ENCODE results near the gene CNNM4.
"Not testable (repeated sequence)": the region's sequence is repeated elsewhere in the genome, so short reads cannot be mapped to it uniquely, and the experiment has no call there.

The CNNM4 gene

DNA sequence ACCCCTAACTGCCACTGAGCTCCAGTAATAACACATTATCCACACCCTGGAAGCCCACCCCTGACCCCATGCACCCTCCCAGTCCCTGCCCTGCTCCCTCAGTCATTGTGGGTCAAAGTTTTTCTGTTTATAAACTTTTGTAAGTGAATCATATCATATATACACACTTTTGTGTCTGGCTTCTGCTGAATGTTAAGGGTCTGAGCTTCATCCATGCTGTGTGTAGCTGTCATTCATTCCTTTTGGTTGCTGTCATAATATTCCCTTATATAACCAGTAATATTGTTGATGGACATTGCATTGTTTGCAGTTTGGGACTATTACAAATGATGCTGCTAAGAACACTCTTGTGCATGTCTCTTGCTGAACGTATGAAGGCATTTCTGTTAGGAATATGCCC is 14.5 kb downstream of the CNNM4 start:
- TF ChIP-seq, protein P1, sequence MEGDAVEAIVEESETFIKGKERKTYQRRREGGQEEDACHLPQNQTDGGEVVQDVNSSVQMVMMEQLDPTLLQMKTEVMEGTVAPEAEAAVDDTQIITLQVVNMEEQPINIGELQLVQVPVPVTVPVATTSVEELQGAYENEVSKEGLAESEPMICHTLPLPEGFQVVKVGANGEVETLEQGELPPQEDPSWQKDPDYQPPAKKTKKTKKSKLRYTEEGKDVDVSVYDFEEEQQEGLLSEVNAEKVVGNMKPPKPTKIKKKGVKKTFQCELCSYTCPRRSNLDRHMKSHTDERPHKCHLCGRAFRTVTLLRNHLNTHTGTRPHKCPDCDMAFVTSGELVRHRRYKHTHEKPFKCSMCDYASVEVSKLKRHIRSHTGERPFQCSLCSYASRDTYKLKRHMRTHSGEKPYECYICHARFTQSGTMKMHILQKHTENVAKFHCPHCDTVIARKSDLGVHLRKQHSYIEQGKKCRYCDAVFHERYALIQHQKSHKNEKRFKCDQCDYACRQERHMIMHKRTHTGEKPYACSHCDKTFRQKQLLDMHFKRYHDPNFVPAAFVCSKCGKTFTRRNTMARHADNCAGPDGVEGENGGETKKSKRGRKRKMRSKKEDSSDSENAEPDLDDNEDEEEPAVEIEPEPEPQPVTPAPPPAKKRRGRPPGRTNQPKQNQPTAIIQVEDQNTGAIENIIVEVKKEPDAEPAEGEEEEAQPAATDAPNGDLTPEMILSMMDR (IDR thresholded peaks at IDR 0.05; ENCODE audit: extremely low read depth, missing control alignments): no peak
- no peak for DNase-seq (ENCODE audit: low spot score)

DNA sequence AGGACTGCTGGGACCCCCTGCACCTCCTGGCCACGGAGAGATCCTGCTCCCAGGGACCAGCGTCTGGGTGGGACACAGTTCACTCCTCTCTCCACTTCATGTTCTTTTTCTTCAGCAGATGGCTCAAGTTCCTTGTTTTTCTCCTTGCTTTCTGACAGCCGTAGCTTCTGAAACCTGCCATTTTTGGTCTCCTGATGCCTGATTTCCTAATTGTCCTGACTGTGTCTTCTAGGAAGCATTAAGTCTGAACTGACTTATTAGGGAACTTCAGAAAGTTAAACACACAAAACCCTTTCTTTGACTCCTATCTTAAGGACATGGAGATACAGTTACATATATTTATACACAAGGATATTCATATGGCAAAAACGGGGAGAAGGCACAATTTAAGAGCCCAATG is 22.7 kb downstream of the CNNM4 start:
- DNase-seq (ENCODE audit: low spot score): no peak
- TF ChIP-seq, protein P1 (IDR thresholded peaks at IDR 0.05; ENCODE audit: extremely low read depth, missing control alignments): no peak

DNA sequence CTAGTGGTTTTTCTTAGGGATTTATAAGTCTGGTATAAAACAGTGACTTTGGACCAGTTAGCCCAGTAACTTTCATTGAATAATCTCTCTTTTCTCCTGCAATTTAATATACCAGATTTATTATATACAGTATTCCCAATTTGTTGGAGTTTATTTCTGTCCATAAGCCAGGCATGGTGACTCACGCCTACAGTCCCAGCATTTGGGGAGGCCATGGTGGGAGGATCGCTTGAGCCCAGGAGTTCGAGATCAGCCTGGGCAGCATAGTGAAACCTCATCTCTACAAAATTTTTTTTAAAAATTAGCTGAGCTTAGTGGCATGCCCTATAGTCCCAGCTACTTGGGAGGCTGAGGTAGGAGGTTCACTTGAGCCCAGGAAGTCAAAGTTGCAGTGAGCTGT is 26.7 kb downstream of the CNNM4 start:
- no peak for DNase-seq (ENCODE audit: low spot score)
- TF ChIP-seq, protein P1 (IDR thresholded peaks at IDR 0.05; ENCODE audit: extremely low read depth, missing control alignments): no peak

DNA sequence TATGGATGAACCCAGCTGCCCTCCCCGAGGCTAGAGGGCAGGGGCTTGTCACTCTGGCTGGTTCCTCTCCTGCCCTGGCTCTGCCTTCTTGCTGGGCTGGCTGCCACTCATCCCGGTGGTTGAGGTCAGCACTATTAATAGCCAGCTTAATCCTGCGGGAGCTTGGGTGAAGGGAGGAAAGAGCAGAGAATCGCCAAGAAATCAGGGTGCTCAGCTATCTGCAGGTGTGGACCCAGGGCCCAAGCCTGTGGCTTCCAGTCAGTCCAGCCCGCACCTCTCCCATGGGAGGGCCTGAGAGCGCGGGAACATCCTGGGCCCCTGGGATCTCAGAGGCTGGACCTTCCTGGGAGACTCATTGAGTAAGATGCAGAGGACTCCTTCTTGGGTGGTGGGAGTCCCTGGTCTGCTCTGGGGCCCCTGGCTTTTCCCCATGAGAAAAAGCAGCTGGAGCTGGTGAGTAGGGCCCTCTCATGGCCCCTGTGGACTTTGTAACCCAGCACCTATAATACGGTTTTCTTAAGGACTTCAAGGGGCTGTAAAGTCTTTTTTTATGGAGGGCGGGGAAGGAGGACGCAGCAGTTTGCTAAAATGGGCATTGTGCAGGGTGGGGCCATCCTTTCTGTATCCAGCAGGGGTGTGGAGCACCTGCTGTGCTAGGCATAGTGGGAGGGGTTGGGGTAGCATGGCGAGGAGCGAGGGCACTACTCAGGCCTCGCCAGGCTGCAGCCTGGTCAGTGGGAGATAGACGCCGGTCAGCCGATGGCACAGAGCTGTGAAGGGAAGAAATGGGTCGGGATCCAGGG is 27.9 kb downstream of the CNNM4 start:
- DNase-seq (ENCODE audit: low spot score): no peak
- TF ChIP-seq, protein P1 (IDR thresholded peaks at IDR 0.05; ENCODE audit: extremely low read depth, missing control alignments): no peak

DNA sequence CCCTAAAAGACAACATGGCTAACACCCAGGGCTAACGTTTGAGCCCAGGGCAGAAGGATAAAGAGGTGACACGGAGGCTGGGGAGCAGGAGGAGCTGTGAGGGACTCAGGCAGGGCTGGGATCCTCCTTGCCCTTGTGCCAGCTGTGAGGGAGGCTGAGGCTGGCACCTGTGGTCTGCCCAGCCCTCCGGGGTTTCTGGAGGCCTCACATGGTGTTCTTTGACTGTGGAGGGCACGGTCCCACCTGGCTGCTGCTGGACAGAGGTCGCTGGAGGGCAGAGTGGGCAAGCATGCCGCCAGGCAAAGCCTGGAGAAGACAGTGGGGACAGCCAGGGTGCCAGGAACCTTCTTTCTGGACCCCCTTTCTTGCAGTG is 28.5 kb downstream of the CNNM4 start:
- DNase-seq (ENCODE audit: low spot score): no peak
- TF ChIP-seq, protein P1 (IDR thresholded peaks at IDR 0.05; ENCODE audit: extremely low read depth, missing control alignments): no peak

DNA sequence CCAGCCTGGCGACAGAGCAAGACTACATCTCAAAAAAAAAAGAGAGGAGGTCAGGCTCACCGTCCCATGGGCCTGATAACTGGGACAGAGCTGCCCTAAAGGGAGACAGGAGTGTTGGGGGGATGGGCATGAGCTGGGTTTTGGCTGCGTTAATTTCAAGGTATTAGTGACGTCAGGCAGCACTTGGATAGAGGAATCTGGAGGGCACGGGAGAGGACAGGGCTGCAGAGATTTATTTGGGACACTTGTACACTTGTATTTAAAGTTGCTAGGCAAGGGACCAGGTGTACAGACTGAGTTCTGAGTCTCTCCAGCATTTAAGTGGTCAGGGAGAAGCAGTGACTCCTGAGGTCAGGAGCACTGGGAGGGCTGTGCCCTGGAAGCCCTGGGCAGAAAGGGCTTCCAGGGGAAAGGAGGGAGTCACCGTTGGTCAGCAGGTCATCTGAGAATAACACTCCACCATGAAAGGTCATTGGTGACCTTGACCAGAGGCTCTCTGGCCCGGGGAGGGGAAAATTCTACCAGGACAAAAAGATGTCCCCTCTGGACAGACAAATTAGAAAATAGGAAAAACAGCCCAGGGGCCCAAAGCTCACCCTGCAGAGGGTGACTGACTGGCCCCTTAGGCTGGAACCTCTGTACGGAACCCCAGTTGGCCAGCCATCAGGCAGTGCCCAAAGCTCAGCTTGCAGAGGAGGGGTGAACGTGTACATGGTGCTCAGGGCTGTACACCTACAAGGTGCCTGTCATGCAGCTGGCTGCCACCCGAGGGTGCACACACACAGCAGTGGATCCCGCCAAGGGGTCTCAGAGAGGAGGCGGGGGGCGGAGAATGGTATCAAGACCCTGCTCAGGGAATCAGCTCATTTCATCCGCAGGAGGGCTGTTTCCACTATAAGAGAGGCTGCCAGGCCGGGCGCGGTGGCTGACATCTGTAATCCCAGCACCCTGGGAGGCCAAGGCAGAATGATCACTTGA is 32.4 kb downstream of the CNNM4 start:
- TF ChIP-seq, protein P1 (IDR thresholded peaks at IDR 0.05; ENCODE audit: extremely low read depth, missing control alignments): no peak
- no peak for DNase-seq (ENCODE audit: low spot score)

DNA sequence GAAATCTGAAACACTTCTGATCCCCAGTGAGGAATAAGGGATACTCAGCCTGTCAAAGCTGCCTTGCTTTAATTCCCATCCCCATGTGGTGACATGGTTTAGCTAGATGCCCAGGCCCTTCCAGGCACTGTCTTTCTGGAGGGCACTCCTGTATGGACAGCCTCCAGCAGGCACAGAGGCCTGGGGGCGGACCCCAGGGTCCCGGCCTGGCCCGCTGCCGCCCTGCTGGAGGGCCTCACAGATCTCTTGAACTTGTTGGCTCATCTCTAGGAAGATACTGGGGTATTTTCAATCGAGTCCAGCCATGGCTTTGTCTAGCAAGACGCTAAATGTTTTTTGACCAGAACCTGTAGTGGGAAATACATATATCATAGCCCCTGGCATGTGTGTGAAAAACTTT is 34.4 kb downstream of the CNNM4 start:
- DNase-seq (ENCODE audit: low spot score): no peak
- TF ChIP-seq, protein P1 (IDR thresholded peaks at IDR 0.05; ENCODE audit: extremely low read depth, missing control alignments): no peak

DNA sequence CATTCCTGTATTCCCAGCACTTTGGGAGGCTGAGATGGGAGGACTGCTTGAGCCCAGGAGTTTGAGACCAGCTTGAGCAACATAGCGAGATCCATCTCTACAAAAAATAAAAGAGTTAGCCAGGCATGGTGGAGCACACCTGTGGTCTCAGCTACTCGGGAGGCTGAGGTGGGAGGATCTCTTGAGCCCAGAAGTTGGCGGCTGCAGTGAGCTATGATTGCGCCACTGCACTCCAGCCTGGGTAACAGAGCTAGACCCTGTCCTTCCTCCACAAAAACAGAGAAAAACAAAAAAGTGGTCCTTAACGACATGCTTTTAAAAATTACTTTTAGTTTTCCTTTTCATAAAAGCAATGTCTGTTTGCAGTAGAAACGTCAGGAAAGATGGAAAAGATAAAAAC is 35.8 kb downstream of the CNNM4 start:
- not testable (repeated sequence) for DNase-seq (ENCODE audit: low spot score)

Measured in GM20000 (cell line).